Mesenteric fat pad (tissue), 1 donor: Measurements from ENCODE around the gene CCDC47. TPM values are rescaled to one million over a fixed set of nuclear protein-coding genes. Genes with fewer than 3 reads are reported as not detected.

Experiments used
- DNase-seq: peaks from one replicate; pipeline ENCODE4 v3.0.0-alpha.2; 2020; ENCODE audit warnings: low spot score
- total RNA-seq: library from RNA; stranded (reverse); fragmentation: NEBNext Ultra II Directional; extraction: Animal tissue kit (Norgen Biotek cat#: 25700); gene quantifications from one replicate; pipeline ENCODE4 v1.2.1, GENCODE V29; 2021
- donor health status: DM: yes; HTN: yes; CAD: no.

CCDC47 gene
- total RNA-seq, 1 donor from 2014 or later = 110 TPM

GRCh38 chr17:63699638-63700527 lies 73.5 kb downstream of the CCDC47 start, which contains the start of gene LIMD2:
Gene LIMD2 (minus strand): TSS chr17:63700125. CDS start chr17:63699298, 827 bp downstream.
- no peak for DNase-seq

- DNase-seq = no peak
Observed at GRCh38 chr17:63698886-63699637, 74.3 kb downstream of the CCDC47 start.

GRCh38 chr17:63698381-63698885 lies 75.0 kb downstream of the CCDC47 start:
- DNase-seq = no peak

GRCh38 chr17:63697341-63698286 lies 75.8 kb downstream of the CCDC47 start:
- DNase-seq = no peak

GRCh38 chr17:63696381-63696961 lies 76.9 kb downstream of the CCDC47 start:
- DNase-seq = no peak

- DNase-seq = no peak
Observed at GRCh38 chr17:63695889-63696288, 77.5 kb downstream of the CCDC47 start.

Other genes starting within 250 kb of the CCDC47 start
- gene DCAF7, start 223.1 kb downstream of the CCDC47 start, total RNA-seq = 49.6 TPM
- 17.1 TPM for gene TACO1, start 172.7 kb downstream of the CCDC47 start, total RNA-seq
- 48.8 TPM for gene MAP3K3, start 151.2 kb downstream of the CCDC47 start, total RNA-seq
- gene LIMD2, start 73.5 kb downstream of the CCDC47 start, total RNA-seq = 11.3 TPM
- gene STRADA, start 31.8 kb downstream of the CCDC47 start, total RNA-seq = 34.3 TPM
- 130 TPM for gene DDX42, start 573 bp upstream of the CCDC47 start, total RNA-seq
- gene PSMC5, start 53.8 kb upstream of the CCDC47 start, total RNA-seq = 115 TPM
- 28.8 TPM for gene FTSJ3, start 54.1 kb upstream of the CCDC47 start, total RNA-seq
- gene SMARCD2, start 69.1 kb upstream of the CCDC47 start, total RNA-seq = 57.4 TPM
- gene CSH2, start 100.1 kb upstream of the CCDC47 start, total RNA-seq = not detected
- not detected for gene GH2, start 108.3 kb upstream of the CCDC47 start, total RNA-seq
- gene CSH1, start 123.0 kb upstream of the CCDC47 start, total RNA-seq = not detected
- not detected for gene CSHL1, start 137.7 kb upstream of the CCDC47 start, total RNA-seq
- not detected for gene GH1, start 145.2 kb upstream of the CCDC47 start, total RNA-seq
- gene CD79B, start 158.7 kb upstream of the CCDC47 start, total RNA-seq = 4.3 TPM
- gene SCN4A, start 199.3 kb upstream of the CCDC47 start, total RNA-seq = 27.1 TPM
- gene PRR29, start 224.8 kb upstream of the CCDC47 start, total RNA-seq = 0.90 TPM
- gene ICAM2, start 247.0 kb upstream of the CCDC47 start, total RNA-seq = 75.2 TPM